HL-60 (cell line): ENCODE data around the gene OR4M1.
"Not testable (repeated sequence)": the region's sequence is repeated elsewhere in the genome, so short reads cannot be mapped to it uniquely, and the experiment has no call there.

Experiments used
- DNase-seq, 2 experiments: peaks; one replicate each; pipeline ENCODE4 v3.0.0-alpha.2; 2010 to 2020; ENCODE audit warnings: low read depth in 1 of 2, low spot score in 1 of 2
- H3K27ac ChIP-seq: fragments of 250-450 bp; sonication (Bioruptor Pico); replicated peaks from 2 replicates; pipeline ENCODE4 v1.5.1; 2020; ENCODE audit warnings: mild to moderate bottlenecking, moderate library complexity
- H3K27me3 ChIP-seq: fragments of 250-450 bp; sonication (Bioruptor Pico); 2 replicates; pipeline ENCODE4 v1.5.1; 2021; ENCODE audit warnings: mild to moderate bottlenecking, moderate library complexity; ENCODE audit not compliant: insufficient read depth, poor library complexity, severe bottlenecking
- H3K4me3 ChIP-seq: replicated peaks from 2 replicates; pipeline ENCODE4 v1.5.1; 2011; ENCODE audit warnings: mild to moderate bottlenecking, control low read depth, low read length; ENCODE audit not compliant: insufficient read depth
- GABPA ChIP-seq: IDR thresholded peaks from 2 replicates; pipeline ENCODE4 v1.6.1; 2012; ENCODE audit warnings: low read depth
- POLR2AphosphoS5 ChIP-seq: IDR thresholded peaks from 2 replicates; pipeline ENCODE4 v1.6.1; 2012; ENCODE audit warnings: low read depth
- SPI1 ChIP-seq: IDR thresholded peaks from 2 replicates; pipeline ENCODE4 v1.6.1; 2012; ENCODE audit warnings: low read depth, mild to moderate bottlenecking, borderline replicate concordance
- TF ChIP-seq, protein P1 (sequence below): IDR thresholded peaks from one replicate; pipeline ENCODE4 v1.5.1; 2011; ENCODE audit warnings: low read length, control low read depth, inconsistent platforms; ENCODE audit not compliant: insufficient read depth
- TF ChIP-seq, protein P2 (sequence below): IDR thresholded peaks from 2 replicates; pipeline ENCODE4 v1.6.1; 2012; ENCODE audit warnings: low read depth; ENCODE audit not compliant: insufficient replicate concordance

The OR4M1 gene

DNA sequence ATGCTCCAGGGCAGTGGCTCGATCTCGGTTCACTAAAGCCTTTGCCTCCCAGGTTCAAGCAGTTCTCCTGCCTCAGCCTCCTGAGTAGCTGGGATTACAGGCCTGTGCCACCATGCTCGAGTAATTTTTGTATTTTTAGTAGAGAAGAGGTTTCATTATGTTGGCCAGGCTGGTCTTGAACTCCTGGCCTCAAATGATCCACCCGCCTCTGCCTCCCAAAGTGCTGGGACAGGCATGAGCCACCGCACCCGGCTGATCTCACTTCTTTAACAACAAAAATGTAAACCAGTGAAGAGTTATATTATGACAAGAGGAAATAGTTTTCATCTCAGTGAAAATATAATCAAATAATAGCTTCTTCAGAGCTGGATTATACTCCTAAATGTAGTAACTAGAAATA is 14.0 kb downstream of the OR4M1 start:
- H3K27me3 ChIP-seq, DNase-seq, H3K4me3 ChIP-seq, H3K27ac ChIP-seq: not testable (repeated sequence)

DNA sequence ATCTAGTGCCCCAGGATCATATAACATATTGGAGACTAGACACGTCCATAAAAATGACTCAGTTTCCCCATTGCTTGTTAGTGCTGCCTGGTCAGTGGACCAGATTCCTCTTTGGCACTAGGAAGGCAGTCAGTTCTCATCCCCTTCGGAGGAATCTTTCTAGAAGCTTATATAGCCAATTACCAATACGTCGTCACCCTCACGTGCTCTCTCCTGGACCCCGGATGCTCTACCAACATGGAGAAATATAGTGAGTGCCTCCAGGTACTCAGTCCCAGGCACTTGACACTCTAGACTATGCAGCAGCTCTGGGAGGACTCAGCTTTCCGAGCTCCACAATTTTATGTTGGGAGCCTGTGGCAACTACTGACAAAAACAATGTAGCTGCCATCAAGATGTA is 14.8 kb downstream of the OR4M1 start:
- H3K27ac ChIP-seq, H3K4me3 ChIP-seq, H3K27me3 ChIP-seq, DNase-seq: not testable (repeated sequence)

DNA sequence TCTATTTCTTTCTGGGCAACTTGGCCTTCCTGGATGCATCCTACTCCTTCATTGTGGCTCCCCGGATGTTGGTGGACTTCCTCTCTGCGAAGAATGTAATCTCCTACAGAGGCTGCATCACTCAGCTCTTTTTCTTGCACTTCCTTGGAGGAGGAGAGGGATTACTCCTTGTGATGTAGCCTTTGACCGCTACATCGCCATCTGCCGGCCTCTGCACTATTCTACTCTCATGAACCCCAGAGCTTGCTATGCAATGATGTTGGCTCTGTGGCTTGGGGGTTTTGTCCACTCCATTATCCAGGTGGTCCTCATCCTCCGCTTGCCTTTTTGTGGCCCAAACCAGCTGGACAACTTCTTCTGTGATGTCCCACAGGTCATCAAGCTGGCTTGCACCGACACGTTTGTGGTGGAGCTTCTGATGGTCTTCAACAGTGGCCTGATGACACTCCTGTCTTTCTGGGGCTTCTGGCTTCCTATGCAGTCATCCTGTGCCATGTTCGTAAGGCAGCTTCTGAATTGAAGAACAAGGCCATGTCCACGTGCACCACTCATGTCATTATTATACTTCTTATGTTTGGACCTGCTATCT is 23.3 kb downstream of the OR4M1 start:
- H3K4me3 ChIP-seq, H3K27ac ChIP-seq, DNase-seq, H3K27me3 ChIP-seq: not testable (repeated sequence)

DNA sequence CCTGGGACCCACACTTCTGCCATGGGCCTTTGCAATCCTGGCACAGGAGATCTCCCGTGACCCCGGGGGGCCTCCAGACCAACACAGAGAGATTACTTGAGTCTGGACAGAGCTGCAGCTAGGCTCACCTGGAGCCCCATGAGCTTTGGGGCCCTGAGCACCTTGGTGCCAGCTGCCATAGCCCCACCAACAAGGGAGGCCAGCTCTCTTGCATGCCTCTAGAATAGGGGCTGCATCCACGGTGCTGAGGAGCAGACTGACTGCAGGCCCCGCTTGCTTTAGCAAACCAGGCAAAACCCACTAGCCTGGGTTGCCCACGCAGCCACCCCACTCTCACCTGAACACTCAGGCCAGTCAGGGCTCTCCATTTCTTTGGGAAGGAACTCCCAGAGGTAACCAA is 26.6 kb downstream of the OR4M1 start:
- no peak for DNase-seq
- H3K4me3 ChIP-seq, result no peak overlapping the region
- no peaks in the 10 kb centered on the region for H3K27me3 ChIP-seq
- TF ChIP-seq POLR2AphosphoS5 (no peak), SPI1 (no peak), GABPA (no peak)
- TF ChIP-seq, protein P1, sequence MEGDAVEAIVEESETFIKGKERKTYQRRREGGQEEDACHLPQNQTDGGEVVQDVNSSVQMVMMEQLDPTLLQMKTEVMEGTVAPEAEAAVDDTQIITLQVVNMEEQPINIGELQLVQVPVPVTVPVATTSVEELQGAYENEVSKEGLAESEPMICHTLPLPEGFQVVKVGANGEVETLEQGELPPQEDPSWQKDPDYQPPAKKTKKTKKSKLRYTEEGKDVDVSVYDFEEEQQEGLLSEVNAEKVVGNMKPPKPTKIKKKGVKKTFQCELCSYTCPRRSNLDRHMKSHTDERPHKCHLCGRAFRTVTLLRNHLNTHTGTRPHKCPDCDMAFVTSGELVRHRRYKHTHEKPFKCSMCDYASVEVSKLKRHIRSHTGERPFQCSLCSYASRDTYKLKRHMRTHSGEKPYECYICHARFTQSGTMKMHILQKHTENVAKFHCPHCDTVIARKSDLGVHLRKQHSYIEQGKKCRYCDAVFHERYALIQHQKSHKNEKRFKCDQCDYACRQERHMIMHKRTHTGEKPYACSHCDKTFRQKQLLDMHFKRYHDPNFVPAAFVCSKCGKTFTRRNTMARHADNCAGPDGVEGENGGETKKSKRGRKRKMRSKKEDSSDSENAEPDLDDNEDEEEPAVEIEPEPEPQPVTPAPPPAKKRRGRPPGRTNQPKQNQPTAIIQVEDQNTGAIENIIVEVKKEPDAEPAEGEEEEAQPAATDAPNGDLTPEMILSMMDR, result no peak
- TF ChIP-seq, protein P2, sequence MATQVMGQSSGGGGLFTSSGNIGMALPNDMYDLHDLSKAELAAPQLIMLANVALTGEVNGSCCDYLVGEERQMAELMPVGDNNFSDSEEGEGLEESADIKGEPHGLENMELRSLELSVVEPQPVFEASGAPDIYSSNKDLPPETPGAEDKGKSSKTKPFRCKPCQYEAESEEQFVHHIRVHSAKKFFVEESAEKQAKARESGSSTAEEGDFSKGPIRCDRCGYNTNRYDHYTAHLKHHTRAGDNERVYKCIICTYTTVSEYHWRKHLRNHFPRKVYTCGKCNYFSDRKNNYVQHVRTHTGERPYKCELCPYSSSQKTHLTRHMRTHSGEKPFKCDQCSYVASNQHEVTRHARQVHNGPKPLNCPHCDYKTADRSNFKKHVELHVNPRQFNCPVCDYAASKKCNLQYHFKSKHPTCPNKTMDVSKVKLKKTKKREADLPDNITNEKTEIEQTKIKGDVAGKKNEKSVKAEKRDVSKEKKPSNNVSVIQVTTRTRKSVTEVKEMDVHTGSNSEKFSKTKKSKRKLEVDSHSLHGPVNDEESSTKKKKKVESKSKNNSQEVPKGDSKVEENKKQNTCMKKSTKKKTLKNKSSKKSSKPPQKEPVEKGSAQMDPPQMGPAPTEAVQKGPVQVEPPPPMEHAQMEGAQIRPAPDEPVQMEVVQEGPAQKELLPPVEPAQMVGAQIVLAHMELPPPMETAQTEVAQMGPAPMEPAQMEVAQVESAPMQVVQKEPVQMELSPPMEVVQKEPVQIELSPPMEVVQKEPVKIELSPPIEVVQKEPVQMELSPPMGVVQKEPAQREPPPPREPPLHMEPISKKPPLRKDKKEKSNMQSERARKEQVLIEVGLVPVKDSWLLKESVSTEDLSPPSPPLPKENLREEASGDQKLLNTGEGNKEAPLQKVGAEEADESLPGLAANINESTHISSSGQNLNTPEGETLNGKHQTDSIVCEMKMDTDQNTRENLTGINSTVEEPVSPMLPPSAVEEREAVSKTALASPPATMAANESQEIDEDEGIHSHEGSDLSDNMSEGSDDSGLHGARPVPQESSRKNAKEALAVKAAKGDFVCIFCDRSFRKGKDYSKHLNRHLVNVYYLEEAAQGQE, result no peak
- H3K27ac ChIP-seq, result no peak overlapping the region

DNA sequence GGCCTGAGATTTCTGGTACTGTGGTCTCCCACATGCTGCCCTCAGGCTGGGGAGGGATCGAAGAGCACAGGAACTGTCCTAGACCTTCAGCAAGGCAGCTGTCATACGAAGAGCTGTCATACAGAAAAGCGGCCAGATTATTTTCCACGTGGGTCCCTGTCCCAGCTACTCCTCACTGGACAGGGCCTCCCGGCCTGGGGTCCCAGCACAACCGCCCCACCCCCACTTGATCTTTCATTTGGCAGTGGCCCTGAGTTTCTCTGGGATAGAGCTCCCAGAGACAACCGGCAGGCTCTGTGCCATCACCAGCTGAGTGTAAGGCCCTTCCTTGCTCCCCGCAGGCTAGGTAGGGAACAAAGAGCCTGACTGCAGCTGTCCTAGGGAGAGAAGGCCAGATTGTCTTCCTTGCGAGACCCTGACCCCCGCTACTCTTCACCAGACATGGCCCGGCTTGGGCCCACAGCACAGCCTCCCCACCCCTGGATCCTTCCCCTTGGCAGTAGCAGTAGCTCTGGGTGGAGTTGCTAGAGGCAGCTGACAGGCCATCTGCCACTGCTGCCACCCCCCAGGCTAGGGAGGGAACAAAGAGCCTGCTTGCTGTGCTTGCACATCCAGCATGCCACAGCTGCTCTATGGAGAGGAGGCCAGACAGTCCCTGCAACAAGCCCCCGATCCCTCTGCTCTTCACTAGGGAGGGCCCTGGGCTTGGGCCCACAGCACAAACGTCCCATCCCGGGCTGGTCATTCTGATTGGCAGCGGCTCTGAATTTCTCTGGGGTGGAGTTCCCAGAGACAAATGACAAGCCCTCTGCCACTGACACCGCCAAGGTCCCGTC is 27.2 kb downstream of the OR4M1 start:
- DNase-seq, result no peak
- TF ChIP-seq GABPA, result no peak
- TF ChIP-seq, protein P1, result no peak
- no peak for TF ChIP-seq SPI1
- TF ChIP-seq POLR2AphosphoS5, result no peak
- TF ChIP-seq, protein P2, result no peak
- no peaks in the 10 kb centered on the region for H3K27me3 ChIP-seq
- H3K27ac ChIP-seq, result no peak overlapping the region
- no peak overlapping the region for H3K4me3 ChIP-seq
